K562 (cell line): ENCODE measurements around the gene NDUFAB1. TPM values are rescaled to one million over a fixed set of nuclear protein-coding genes. Genes with fewer than 3 reads are reported as not detected.
A peak's percentile ranks its signal among the peaks of the same experiment; 100 is the strongest.

ENCODE experiments used
- CEBPZ ChIP-seq: fragments of 150-350 bp; IDR thresholded peaks from 2 replicates; pipeline ENCODE4 v1.6.1; 2014; ENCODE audit warnings: low read depth, mild to moderate bottlenecking, low read length, borderline replicate concordance
- DLX4 ChIP-seq: fragments of 250-450 bp; sonication (Bioruptor Pico); IDR thresholded peaks from 2 replicates; pipeline ENCODE4 v1.6.1; 2021; ENCODE audit warnings: mild to moderate bottlenecking
- ERF ChIP-seq: fragments of 450-650 bp; formaldehyde crosslinking; IDR thresholded peaks from 2 replicates; pipeline ENCODE4 v1.4.0; 2020; ENCODE audit warnings: mild to moderate bottlenecking, mixed read lengths
- ESRRB ChIP-seq: fragments of 250-450 bp; sonication (Bioruptor Pico); IDR thresholded peaks from 2 replicates; pipeline ENCODE4 v1.5.0; 2020; ENCODE audit warnings: mild to moderate bottlenecking, moderate library complexity, borderline replicate concordance
- HDAC1 ChIP-seq, 2 experiments: fragments of 450-650 bp; IDR thresholded peaks; 2 replicates each; pipeline ENCODE4 v1.6.1; 2016 to 2017; ENCODE audit warnings: inconsistent platforms in 1 of 2, mild to moderate bottlenecking in 1 of 2, moderate library complexity in 1 of 2
- HMG20A ChIP-seq: fragments of 450-650 bp; formaldehyde crosslinking; conservative IDR thresholded peaks from 2 replicates; pipeline ENCODE4 v1.4.0; 2020; ENCODE audit warnings: mild to moderate bottlenecking, mixed read lengths
- HNRNPL ChIP-seq: fragments of 200-400 bp; formaldehyde crosslinking; IDR thresholded peaks from 2 replicates; pipeline ENCODE4 v1.6.1; 2017; ENCODE audit warnings: low read depth, mild to moderate bottlenecking, low read length
- NUFIP1 ChIP-seq: fragments of 450-650 bp; IDR thresholded peaks from 2 replicates; pipeline ENCODE4 v1.6.1; 2018; ENCODE audit not compliant: partially characterized antibody
- POLR2A ChIP-seq: fragments of 450-650 bp; conservative IDR thresholded peaks from 2 replicates; pipeline ENCODE4 v1.6.1; 2016
- PTRF ChIP-seq: fragments of 450-650 bp; IDR thresholded peaks from 2 replicates; pipeline ENCODE4 v1.6.1; 2016; ENCODE audit warnings: mild to moderate bottlenecking, missing genetic modification characterization, missing compliant biosample characterization
- RFX1 ChIP-seq: fragments of 450-650 bp; IDR thresholded peaks from 2 replicates; pipeline ENCODE4 v1.6.1; 2016; ENCODE audit warnings: mild to moderate bottlenecking, moderate library complexity
- SMAD3 ChIP-seq: fragments of 450-650 bp; formaldehyde crosslinking; conservative IDR thresholded peaks from 2 replicates; pipeline ENCODE4 v1.4.0; 2020; ENCODE audit warnings: mild to moderate bottlenecking
- SMAD4 ChIP-seq: fragments of 250-450 bp; sonication (Bioruptor Pico); conservative IDR thresholded peaks from 2 replicates; pipeline ENCODE4 v1.8.0; 2021; ENCODE audit warnings: inconsistent platforms, mild to moderate bottlenecking, moderate library complexity
- ZKSCAN3 ChIP-seq: fragments of 250-450 bp; sonication (Bioruptor Pico); IDR thresholded peaks from 2 replicates; pipeline ENCODE4 v1.4.0; 2020
- ZNF197 ChIP-seq: fragments of 200-800 bp; sonication (Bioruptor generic); IDR thresholded peaks from 2 replicates; pipeline ENCODE4 v1.6.1; 2016; ENCODE audit warnings: low read depth, missing genetic modification characterization, missing compliant biosample characterization
- ZNF551 ChIP-seq: fragments of 250-450 bp; sonication (Bioruptor Pico); IDR thresholded peaks from 2 replicates; pipeline ENCODE4 v1.5.0; 2021; ENCODE audit warnings: mild to moderate bottlenecking, moderate library complexity
- ZNF644 ChIP-seq: fragments of 200-800 bp; sonication (Bioruptor generic); IDR thresholded peaks from 2 replicates; pipeline ENCODE4 v1.6.1; 2016; ENCODE audit warnings: low read depth, missing genetic modification characterization, missing compliant biosample characterization
- ZNF77 ChIP-seq: fragments of 250-450 bp; sonication (Bioruptor Pico); IDR thresholded peaks from 2 replicates; pipeline ENCODE4 v1.5.0; 2020
- polyA plus RNA-seq, 8 experiments: library from polyadenylated mRNA; depleted of rRNA in 4 of 8; stranded (reverse) in 5 of 8; unstranded in 3 of 8; fragments of >200 nt; fragmentation: Nextera tagmentation in 2 of 8; fragmentation: Illumina TruSeq in 1 of 8; extraction: Ambion mirVana in 2 of 8; extraction: Trizol in 1 of 8; gene quantifications; 2 replicates each; pipeline versions ENCODE4 v1.2.1 to v1.2.3, GENCODE V29; 2011 to 2014; ENCODE audit warnings: inconsistent platforms in 1 of 8, missing spikeins in 1 of 8
- total RNA-seq, 7 experiments: library from RNA; depleted of rRNA in 6 of 7; stranded (reverse); fragments of >200 nt in 6 of 7; fragmentation: Illumina TruSeq in 2 of 7; extraction: Trizol in 2 of 7; gene quantifications; 2 replicates each; pipeline versions ENCODE4 v1.2.1 to v1.2.3, GENCODE V29; 2011 to 2021; ENCODE audit warnings: low replicate concordance in 1 of 7
- TF ChIP-seq, protein P1 (sequence below): fragments of 200-800 bp; sonication (Bioruptor generic); IDR thresholded peaks from 2 replicates; pipeline ENCODE4 v1.6.1; 2016; ENCODE audit warnings: missing genetic modification characterization, missing compliant biosample characterization

NDUFAB1 gene
- total and polyA plus RNA-seq, 9 of the 15 experiments (the other 6 are each of a cell fraction or from before 2014, with no cell fraction given): 123 to 481 (median 238) TPM

GRCh38 chr16:23597003-23597756, 1.1 kb upstream of the NDUFAB1 start (continued):
- no peak for TF ChIP-seq CEBPZ
- TF ChIP-seq SMAD3: peak; percentile 100
- TF ChIP-seq PTRF (tag): peak; percentile 99
- TF ChIP-seq HDAC1 (IDR thresholded peaks at IDR 0.05): peak; percentile 68 to 84; a peak in 2 of 4 replicates
- TF ChIP-seq SMAD4: peak; percentile 100
- peak; percentile 99 for TF ChIP-seq ERF (CRISPR knock-in tag)
- peak; percentile 99 for TF ChIP-seq NUFIP1
- peak; percentile 88 for TF ChIP-seq ZNF551 (CRISPR knock-in tag)
- no peak for TF ChIP-seq HNRNPL
- TF ChIP-seq, protein P1, sequence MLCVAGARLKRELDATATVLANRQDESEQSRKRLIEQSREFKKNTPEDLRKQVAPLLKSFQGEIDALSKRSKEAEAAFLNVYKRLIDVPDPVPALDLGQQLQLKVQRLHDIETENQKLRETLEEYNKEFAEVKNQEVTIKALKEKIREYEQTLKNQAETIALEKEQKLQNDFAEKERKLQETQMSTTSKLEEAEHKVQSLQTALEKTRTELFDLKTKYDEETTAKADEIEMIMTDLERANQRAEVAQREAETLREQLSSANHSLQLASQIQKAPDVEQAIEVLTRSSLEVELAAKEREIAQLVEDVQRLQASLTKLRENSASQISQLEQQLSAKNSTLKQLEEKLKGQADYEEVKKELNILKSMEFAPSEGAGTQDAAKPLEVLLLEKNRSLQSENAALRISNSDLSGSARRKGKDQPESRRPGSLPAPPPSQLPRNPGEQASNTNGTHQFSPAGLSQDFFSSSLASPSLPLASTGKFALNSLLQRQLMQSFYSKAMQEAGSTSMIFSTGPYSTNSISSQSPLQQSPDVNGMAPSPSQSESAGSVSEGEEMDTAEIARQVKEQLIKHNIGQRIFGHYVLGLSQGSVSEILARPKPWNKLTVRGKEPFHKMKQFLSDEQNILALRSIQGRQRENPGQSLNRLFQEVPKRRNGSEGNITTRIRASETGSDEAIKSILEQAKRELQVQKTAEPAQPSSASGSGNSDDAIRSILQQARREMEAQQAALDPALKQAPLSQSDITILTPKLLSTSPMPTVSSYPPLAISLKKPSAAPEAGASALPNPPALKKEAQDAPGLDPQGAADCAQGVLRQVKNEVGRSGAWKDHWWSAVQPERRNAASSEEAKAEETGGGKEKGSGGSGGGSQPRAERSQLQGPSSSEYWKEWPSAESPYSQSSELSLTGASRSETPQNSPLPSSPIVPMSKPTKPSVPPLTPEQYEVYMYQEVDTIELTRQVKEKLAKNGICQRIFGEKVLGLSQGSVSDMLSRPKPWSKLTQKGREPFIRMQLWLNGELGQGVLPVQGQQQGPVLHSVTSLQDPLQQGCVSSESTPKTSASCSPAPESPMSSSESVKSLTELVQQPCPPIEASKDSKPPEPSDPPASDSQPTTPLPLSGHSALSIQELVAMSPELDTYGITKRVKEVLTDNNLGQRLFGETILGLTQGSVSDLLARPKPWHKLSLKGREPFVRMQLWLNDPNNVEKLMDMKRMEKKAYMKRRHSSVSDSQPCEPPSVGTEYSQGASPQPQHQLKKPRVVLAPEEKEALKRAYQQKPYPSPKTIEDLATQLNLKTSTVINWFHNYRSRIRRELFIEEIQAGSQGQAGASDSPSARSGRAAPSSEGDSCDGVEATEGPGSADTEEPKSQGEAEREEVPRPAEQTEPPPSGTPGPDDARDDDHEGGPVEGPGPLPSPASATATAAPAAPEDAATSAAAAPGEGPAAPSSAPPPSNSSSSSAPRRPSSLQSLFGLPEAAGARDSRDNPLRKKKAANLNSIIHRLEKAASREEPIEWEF: peak; percentile 99
- TF ChIP-seq DLX4 (CRISPR knock-in tag): peak; percentile 76; the same call in 1 of the 2 replicates
- TF ChIP-seq POLR2A: peak; percentile 36; the same call in 1 of the 2 replicates
- TF ChIP-seq ESRRB (CRISPR knock-in tag): peak; percentile 70; the same call in 1 of the 2 replicates
- peak; percentile 75; the same call in 1 of the 2 replicates for TF ChIP-seq ZNF77 (CRISPR knock-in tag)
- peak; percentile 100 for TF ChIP-seq ZNF197 (CRISPR knock-in tag)
- TF ChIP-seq HMG20A (CRISPR knock-in tag): peak; percentile 90
- TF ChIP-seq ZKSCAN3 (CRISPR knock-in tag): peak; percentile 88
- TF ChIP-seq RFX1: no peak
- peak; percentile 100 for TF ChIP-seq ZNF644 (tag)
